ENCODE results near the gene NRSN2.
"Not testable (repeated sequence)": the region's sequence is repeated elsewhere in the genome, so short reads cannot be mapped to it uniquely, and the experiment has no call there.

The NRSN2 gene

GRCh38 chr20:375265-375889 is 28.5 kb downstream of the NRSN2 start:
- DNase-seq (ENCODE audit: low read depth) = no peak

- no peak for DNase-seq (ENCODE audit: low read depth)
Observed at GRCh38 chr20:376089-376488, 29.2 kb downstream of the NRSN2 start.

GRCh38 chr20:376750-377149 is 29.8 kb downstream of the NRSN2 start:
- DNase-seq (ENCODE audit: low read depth) = no peak

DNA sequence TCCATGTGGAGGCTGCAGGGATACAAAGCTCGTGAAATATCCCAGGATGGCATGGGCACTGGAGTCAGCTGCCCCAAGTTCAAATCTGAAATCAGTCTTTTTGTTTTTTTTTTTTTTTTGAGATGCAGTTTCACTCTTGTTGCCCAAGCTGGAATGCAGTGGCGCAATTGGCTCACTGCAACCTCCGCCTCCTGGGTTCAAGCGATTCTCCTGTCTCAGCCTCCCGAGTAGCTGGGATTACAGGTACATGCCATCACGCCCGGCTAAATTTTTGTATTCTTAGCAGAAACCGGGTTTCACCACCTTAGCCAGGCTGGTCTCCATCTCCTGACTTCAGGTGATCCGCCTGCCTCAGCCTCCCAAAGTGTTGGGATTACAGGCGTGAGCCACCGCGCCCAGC is 30.7 kb downstream of the NRSN2 start:
- DNase-seq (ENCODE audit: low read depth) = not testable (repeated sequence)

GRCh38 chr20:378961-379336 is 32.0 kb downstream of the NRSN2 start:
- no peak for DNase-seq (ENCODE audit: low read depth)

DNA sequence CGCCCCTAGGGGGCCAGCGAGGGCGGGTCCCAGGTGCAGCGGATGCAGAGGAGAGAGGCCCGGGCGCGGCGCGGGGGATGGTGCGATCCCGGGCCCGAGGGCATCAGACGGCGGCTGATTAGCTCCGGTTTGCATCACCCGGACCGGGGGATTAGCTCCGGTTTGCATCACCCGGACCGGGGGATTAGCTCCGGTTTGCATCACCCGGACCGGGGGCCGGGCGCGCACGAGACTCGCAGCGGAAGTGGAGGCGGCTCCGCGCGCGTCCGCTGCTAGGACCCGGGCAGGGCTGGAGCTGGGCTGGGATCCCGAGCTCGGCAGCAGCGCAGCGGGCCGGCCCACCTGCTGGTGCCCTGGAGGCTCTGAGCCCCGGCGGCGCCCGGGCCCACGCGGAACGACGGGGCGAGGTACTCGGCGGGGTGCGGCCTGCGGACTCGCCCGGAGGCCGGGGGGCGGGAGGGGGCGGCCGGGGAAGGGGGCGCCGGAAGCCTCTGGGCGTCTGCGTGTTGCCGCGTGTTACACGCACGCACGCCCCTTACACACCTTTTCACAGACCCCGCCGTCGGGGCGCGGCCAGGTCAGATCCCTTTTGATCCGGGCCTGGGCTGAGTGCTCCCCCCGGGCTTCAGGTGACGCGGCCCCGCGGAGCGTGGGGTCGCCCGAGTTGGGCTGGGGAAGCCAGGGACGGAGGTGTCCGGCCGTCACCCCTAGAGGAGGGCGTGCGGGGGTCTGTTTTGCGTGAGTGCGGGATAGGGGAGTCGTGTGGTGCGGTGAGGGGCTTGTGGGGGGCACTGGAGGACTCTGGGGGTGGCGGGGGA is 34.1 kb downstream of the NRSN2 start:
- peak; percentile 32 for DNase-seq (ENCODE audit: low read depth)

GRCh38 chr20:381581-382290 is 34.8 kb downstream of the NRSN2 start:
- DNase-seq (ENCODE audit: low read depth) = peak; percentile 56

- no peak for DNase-seq (ENCODE audit: low read depth)
Observed at GRCh38 chr20:382291-383115, 35.6 kb downstream of the NRSN2 start.

- DNase-seq (ENCODE audit: low read depth) = no peak
Observed at GRCh38 chr20:383889-384288, 37.0 kb downstream of the NRSN2 start.

GRCh38 chr20:384723-385122 is 37.8 kb downstream of the NRSN2 start:
- no peak for DNase-seq (ENCODE audit: low read depth)

- DNase-seq (ENCODE audit: low read depth) = no peak
Observed at GRCh38 chr20:385448-385847, 38.5 kb downstream of the NRSN2 start.

DNA sequence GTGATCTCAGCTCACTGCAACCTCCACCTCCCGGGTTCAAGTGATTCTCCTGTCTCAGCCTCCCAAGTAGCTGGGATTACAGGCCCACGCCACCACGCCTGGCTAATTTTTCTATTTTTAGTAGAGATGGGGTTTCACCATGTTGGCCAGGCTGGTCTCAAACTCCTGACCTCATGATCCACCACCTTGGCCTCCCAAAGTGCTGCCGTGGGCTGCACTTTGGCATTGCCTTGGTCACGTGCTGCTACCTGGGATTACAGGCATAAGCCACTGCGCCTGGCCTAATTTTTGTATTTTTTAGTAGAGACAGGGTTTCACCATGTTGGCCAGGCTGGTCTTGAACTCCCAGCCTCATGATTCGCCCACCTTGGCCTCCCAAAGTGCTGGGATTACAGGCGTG is 39.7 kb downstream of the NRSN2 start:
- not testable (repeated sequence) for DNase-seq (ENCODE audit: low read depth)

- no peak for DNase-seq (ENCODE audit: low read depth)
Observed at GRCh38 chr20:387520-387919, 40.6 kb downstream of the NRSN2 start.

DNA sequence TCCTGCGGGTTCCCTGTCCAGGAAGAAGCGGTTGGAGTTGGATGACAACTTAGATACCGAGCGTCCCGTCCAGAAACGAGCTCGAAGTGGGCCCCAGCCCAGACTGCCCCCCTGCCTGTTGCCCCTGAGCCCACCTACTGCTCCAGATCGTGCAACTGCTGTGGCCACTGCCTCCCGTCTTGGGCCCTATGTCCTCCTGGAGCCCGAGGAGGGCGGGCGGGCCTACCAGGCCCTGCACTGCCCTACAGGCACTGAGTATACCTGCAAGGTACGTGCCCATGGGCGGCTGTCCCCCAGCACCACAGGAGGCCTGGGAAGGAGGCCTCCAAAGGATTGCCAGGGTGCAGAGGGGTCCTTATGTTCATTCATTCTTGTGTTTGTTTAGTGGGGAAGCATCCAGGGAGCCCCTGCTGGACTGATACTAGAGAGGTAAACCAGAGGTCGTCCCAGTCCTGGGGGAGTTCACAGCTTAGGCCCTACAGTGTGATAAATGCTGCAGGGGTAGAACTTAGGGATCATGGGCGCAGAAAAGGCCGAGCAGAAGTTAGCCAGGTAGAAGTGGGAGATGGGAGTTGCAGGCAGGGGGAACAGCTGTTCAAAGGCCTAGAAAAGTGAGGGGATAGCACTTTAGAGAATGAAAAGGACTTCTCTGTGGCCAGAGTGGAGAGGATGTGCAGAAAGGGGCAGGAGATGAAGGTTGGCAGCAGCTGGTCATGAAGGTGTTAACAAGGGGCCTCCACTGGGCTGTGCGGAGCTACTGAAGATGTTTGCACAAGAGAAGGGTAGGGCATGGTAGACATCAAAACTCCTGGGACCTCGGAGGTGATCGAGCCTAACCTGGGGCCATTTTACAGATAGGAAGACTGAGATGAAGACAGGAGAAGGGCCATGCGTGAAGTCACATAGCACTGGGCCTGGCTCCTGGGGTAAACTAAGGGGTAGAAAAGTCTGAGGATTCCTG is 41.4 kb downstream of the NRSN2 start:
- no peak for DNase-seq (ENCODE audit: low read depth)

GRCh38 chr20:389220-389619 is 42.3 kb downstream of the NRSN2 start:
- no peak for DNase-seq (ENCODE audit: low read depth)

- no peak for DNase-seq (ENCODE audit: low read depth)
Observed at GRCh38 chr20:391041-391711, 44.3 kb downstream of the NRSN2 start.

DNA sequence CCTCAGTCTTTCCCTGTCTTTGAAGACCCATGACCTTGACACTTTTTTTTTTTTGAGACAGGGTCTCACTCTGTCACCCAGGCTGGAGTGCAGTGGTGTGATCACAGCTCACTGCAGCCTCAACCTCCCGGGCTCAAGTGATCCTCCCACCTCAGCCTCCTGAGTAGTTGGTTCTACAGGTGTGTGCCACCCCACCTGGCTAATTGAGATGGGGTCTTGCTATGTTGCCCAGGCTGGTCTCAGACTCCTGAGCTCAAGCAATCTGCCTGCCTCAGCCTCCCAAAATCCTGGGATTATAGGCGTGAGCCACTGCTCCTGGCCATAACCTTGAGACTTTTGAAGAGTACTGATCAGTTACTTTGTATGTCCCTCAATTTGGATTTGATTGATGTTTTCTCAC is 46.4 kb downstream of the NRSN2 start:
- not testable (repeated sequence) for DNase-seq (ENCODE audit: low read depth)

- DNase-seq (ENCODE audit: low read depth) = no peak
Observed at GRCh38 chr20:396252-396618, 49.3 kb downstream of the NRSN2 start.

DNA sequence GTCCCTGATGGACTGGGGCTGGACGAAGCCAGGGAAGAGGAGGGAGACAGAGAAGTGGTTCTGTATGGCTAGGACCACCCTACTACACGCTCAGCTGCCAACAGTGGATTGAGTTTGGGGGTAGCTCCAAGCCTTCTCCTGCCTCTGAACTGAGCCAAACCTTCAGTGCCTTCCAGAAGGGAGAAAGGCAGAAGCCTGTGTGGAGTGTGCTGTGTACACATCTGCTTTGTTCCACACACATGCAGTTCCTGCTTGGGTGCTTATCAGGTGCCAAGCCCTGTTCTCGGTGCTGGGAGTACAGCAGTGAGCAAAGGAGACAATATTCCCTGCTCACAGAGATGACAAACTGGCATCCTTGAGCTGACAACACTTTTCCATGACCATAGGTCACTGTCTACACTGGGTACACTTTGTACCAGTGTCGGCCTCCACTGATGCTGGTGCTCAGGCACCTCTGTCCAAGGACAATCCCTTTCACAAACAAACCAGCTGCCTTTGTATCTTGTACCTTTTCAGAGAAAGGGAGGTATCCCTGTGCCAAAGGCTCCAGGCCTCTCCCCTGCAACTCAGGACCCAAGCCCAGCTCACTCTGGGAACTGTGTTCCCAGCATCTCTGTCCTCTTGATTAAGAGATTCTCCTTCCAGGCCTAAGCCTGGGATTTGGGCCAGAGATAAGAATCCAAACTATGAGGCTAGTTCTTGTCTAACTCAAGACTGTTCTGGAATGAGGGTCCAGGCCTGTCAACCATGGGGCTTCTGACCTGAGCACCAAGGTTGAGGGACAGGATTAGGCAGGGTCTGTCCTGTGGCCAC is 49.9 kb downstream of the NRSN2 start:
- no peak for DNase-seq (ENCODE audit: low read depth)
